ENCODE data around the gene CELF3.
"Not testable (repeated sequence)": the region's sequence is repeated elsewhere in the genome, so short reads cannot be mapped to it uniquely, and the experiment has no call there.

CELF3 gene

GRCh38 chr1:151670036-151670675, 46.4 kb downstream of the CELF3 start:
- not testable (repeated sequence) for H3K27me3 ChIP-seq (ENCODE audit: control insufficient read depth, insufficient read depth, low read length); H3K9ac ChIP-seq (ENCODE audit: low read depth, low read length); H3K9me3 ChIP-seq (ENCODE audit: control insufficient read depth, insufficient read depth, low read length); H3K27ac ChIP-seq (ENCODE audit: low read depth, low read length); H3K4me1 ChIP-seq (ENCODE audit: control insufficient read depth, insufficient read depth, low read length); H3K4me3 ChIP-seq (ENCODE audit: low read depth, low read length)
- H3K36me3 ChIP-seq (ENCODE audit: control insufficient read depth, insufficient read depth, low read length), result peaks cover 31% of the 10 kb centered on the region

GRCh38 chr1:151668090-151668489, 48.5 kb downstream of the CELF3 start:
- Histone ChIP-seq H3K4me3 (ENCODE audit: low read depth, low read length) (no peak overlapping the region), H3K27ac (ENCODE audit: low read depth, low read length) (no peak overlapping the region), H3K36me3 (ENCODE audit: control insufficient read depth, insufficient read depth, low read length) (peaks cover 45% of the 10 kb centered on the region), H3K9ac (ENCODE audit: low read depth, low read length) (no peak overlapping the region), H3K9me3 (ENCODE audit: control insufficient read depth, insufficient read depth, low read length) (no peaks in the 10 kb centered on the region), H3K27me3 (ENCODE audit: control insufficient read depth, insufficient read depth, low read length) (no peaks in the 10 kb centered on the region), H3K4me1 (ENCODE audit: control insufficient read depth, insufficient read depth, low read length) (no peaks in the 10 kb centered on the region)

GRCh38 chr1:151661751-151662150, 54.9 kb downstream of the CELF3 start:
- Histone ChIP-seq H3K4me1 (ENCODE audit: control insufficient read depth, insufficient read depth, low read length) (no peaks in the 10 kb centered on the region), H3K4me3 (ENCODE audit: low read depth, low read length) (no peak overlapping the region), H3K36me3 (ENCODE audit: control insufficient read depth, insufficient read depth, low read length) (peaks cover 67% of the 10 kb centered on the region), H3K9ac (ENCODE audit: low read depth, low read length) (no peak overlapping the region), H3K27ac (ENCODE audit: low read depth, low read length) (no peak overlapping the region), H3K9me3 (ENCODE audit: control insufficient read depth, insufficient read depth, low read length) (no peaks in the 10 kb centered on the region), H3K27me3 (ENCODE audit: control insufficient read depth, insufficient read depth, low read length) (no peaks in the 10 kb centered on the region)

- no peaks in the 10 kb centered on the region; the same call in 1 of the 2 replicates for H3K9me3 ChIP-seq (ENCODE audit: control insufficient read depth, insufficient read depth, low read length)
- H3K9ac ChIP-seq (ENCODE audit: low read depth, low read length), result no peak overlapping the region
- no peak overlapping the region for H3K4me3 ChIP-seq (ENCODE audit: low read depth, low read length)
- no peak overlapping the region for H3K27ac ChIP-seq (ENCODE audit: low read depth, low read length)
- no peaks in the 10 kb centered on the region for H3K4me1 ChIP-seq (ENCODE audit: control insufficient read depth, insufficient read depth, low read length)
- H3K36me3 ChIP-seq (ENCODE audit: control insufficient read depth, insufficient read depth, low read length), result peaks cover 22% of the 10 kb centered on the region
- H3K27me3 ChIP-seq (ENCODE audit: control insufficient read depth, insufficient read depth, low read length), result no peaks in the 10 kb centered on the region
These were observed 61.2 kb downstream of the CELF3 start for GRCh38 chr1:151655371-151655770.

GRCh38 chr1:151653397-151653796, 63.2 kb downstream of the CELF3 start:
- no peaks in the 10 kb centered on the region for H3K27me3 ChIP-seq (ENCODE audit: control insufficient read depth, insufficient read depth, low read length)
- H3K9me3 ChIP-seq (ENCODE audit: control insufficient read depth, insufficient read depth, low read length), result no peaks in the 10 kb centered on the region; the same call in 1 of the 2 replicates
- no peak overlapping the region for H3K27ac ChIP-seq (ENCODE audit: low read depth, low read length)
- no peak overlapping the region for H3K4me3 ChIP-seq (ENCODE audit: low read depth, low read length)
- no peak overlapping the region for H3K9ac ChIP-seq (ENCODE audit: low read depth, low read length)
- peaks cover 8% of the 10 kb centered on the region for H3K36me3 ChIP-seq (ENCODE audit: control insufficient read depth, insufficient read depth, low read length)
- H3K4me1 ChIP-seq (ENCODE audit: control insufficient read depth, insufficient read depth, low read length), result no peaks in the 10 kb centered on the region

Measured in HUES48 (cell line).